ENCODE measurements around the gene GEN1.
"Not testable (repeated sequence)": the region's sequence is repeated elsewhere in the genome, so short reads cannot be mapped to it uniquely, and the experiment has no call there.

Gene GEN1

DNA sequence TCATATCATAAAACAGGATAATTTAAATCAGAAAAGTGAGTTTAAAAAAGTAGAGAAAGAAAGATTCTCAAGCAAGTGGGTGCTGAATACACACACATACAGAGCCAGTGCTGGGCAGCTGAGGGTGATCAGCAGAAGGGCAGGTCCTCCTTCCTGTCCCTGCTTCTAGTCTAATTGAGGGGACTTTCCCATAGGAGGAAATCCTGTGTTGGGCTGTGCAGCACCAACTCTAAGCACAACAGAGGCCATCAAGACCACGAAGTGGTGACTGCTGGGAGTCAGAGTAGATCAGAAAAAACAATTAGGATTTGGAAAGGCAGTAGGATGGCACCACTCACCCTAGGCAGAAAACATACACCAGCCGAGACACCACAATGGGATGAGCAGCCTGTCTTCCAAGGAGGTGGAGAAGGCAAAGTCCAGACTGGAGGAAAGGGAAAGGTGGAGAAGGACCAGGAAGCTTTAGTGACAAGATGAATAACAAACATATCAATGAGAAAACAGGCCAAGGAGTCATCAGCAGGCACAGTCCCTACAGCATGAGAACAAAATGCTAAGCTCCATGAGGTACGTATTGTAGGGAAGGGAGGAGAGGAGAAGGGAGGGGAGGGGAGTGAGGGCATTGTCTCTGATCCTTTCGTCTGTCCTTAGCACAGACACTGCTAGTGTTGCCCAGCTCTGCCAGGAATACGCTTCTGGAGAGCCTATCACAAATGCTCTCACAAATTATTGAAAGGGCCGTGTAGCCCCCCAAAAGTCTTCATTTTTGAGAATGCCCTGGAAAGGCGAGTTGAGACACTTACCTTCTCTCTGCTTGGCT lies 45.6 kb downstream of the GEN1 start:
- no peak for DNase-seq

GRCh38 chr2:17800219-17800618 lies 46.3 kb downstream of the GEN1 start:
- DNase-seq: no peak

- no peak for DNase-seq
These were observed 46.9 kb downstream of the GEN1 start for GRCh38 chr2:17800693-17801458.

DNA sequence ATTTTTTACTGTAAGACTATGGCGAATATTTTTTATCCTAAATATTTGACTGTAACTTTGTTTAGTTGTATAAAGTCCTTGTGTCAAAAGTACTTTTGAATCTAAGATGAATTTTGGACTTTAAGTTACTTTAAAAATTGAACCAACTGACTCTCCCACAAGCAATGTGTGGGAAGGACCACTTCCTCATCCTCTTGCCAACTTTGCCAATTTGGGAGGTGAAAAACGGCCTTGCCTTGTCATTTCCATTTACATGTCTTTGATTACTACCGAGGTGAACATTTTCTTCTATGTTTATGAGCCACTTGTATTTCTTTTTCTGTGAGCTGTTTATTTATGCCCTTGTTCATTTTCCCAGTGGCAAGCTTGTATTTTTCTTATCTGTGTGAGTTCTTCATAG lies 49.6 kb downstream of the GEN1 start:
- DNase-seq: no peak

DNA sequence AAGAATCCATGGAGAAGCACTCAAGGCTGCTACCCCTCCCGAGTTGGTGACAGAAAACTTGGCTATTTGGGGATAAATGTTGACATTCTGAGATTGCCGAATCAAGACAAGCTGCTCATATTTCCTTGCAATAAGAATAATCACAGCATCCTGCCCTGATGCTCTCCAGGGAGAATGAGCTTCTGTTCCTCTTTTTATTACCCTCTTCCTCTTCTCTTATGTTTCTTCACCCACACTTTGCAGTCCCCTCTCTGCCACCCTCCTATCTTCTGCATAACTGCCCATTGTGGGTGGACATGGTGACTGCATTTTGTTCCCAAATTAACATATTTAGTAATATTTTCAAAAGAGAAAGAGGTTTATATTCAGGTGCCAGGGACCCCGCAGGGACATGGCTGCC lies 50.4 kb downstream of the GEN1 start:
- DNase-seq: no peak

- no peak for DNase-seq
These were observed 51.2 kb downstream of the GEN1 start for GRCh38 chr2:17805166-17805565.

DNA sequence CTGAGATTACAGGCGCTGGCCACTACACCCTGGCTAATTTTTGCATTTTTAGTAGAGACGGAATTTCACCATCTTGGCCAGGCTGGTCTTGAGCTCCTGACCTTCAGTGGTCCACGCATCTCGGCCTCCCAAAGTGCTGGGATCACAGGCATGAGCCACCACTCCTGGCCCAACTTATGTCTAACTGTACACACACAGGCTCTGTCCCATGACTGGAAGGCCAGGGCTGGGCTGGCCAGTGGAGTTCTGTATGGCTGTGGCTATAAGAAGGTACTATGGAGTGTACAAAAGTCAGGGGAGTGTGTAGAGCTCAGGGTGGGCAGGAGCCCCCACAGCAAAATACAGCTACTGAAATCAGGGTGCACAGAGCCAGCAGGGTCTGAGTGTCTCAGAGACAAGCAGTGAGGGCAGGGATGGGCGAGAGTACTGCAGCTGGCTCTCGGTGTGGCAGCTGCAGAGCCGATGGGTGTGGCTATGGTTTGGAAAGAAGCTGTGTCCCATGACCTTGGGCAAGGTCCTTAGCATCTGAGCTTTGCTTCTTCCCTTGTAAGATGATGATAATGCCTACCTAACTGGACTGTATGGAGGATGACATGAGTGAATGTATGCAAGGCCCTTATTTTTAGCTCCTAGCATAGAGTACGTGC lies 51.9 kb downstream of the GEN1 start:
- no peak for DNase-seq

DNA sequence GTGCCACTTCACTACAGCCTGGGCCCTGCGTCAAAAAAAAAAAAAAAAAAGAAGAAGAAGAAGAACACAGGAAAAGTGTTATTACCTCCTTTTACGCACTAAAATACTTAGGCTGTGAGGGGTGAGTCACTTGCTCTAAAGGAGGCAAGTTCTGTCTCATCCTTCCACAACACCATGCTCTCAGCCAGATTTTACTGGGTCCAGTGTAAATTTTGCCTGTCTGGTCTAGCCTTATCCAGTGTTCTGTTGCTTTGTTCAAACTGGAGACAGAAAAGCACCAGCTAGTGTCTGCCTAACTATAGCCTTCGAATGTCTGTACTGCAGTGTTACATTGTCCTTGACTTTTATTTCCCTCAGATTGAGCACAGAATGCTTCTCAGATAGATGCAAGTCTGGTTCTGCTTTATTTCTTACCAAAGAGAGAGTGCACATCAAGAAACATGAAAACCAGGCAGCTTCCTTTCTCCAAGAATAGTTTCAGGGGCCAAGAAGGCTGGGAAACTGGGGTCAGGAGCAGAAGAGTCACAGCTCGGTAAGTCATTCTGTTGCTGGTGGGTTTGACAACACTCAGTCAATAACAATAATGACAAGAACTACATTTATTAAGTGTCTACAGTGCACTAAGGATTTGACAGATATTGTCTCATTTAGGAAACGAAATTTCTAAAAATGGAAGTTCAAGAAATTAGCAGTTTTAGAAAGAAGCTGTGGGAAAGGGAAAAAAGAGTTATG lies 59.2 kb downstream of the GEN1 start:
- no peak for DNase-seq

DNA sequence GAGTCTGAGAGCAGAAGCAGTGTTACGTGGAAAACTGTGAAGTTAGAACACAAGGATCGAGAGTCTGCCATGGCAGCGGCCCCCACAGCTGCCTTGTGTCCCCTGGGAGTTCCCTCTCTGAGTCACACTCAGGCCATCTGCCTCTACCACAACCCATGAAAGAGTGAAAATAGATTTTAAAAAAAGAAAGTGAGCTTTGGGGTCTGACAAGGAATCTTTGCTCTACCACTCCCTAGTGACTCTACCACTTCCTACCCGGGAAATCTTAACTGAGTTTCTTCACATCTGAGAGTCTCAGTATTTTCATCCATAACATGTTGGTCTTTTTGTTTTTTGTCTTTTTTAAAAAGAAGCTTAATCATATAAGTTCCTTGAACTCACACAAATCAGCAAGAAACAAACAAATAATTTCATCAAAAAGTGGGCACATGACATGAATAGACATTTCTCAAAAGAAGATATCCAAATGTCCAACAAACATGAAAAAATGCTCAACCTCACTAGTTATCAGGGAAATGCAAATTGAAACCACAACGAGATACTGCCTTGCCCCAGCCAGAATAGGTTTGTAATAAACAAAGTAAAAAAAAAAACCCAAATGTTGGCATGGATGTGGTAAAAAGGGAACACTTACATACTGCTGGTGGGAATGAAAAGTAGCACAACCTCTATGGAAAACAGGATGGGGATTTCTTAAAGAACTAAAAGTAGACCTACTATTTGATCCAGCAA lies 60.0 kb downstream of the GEN1 start:
- no peak for DNase-seq

DNA sequence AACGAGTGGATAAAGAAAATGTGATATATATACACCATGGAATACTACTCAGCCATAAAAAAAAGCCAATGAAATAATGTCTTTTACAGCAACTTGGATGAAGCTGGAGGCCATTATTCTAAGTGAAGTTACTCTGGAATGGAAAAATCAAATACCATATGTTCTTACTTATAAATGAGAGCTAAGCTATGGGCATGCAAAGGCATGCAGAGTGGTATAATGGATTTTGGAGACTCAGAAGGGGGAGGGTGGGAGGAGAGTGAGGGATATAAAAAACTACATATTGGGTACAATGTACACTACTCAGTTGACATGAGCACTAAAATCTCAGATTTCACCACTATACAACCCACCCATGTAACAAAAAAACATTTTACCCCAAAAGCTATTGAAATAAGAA lies 60.7 kb downstream of the GEN1 start:
- no peak for DNase-seq

DNA sequence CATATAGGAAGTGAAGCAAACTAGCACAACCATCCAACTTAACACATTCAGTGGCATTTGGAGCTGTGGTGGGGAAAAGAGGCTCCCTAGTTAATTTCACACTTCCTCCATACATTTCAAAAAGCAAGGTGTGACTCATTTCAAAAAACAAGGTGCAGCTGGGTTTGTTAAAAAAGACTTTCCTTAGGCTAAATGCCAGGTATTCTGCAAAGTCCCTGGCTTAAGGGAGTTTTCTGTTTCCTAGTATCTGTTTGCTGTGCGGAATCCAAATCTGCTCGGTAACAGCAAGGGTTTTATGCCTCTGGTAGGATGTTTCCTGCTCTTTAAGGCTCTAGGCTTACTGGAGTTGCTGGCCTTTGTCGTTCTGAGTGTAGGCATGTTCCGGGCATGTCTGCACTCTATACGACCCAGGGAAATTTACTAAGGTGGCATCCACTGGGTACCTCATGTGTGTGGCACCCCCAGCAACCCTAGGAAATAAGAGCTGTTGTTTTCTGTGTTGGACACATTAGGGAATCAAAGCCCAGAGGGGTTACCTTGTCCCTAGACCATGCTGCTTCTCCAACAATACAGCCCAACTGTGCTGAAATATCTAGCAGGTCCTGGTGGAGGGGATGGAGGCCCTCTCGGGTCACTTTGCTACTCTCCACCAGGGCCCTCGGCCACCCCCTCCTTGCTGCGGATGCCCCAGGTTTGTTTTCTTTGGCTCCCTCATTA lies 61.7 kb downstream of the GEN1 start:
- DNase-seq: no peak

GRCh38 chr2:17816396-17817245 lies 62.7 kb downstream of the GEN1 start, which contains the start of gene MSGN1:
MSGN1 (plus strand) TSS chr2:17816460; CDS start chr2:17816519, 59 bp downstream.
- DNase-seq: no peak

DNA sequence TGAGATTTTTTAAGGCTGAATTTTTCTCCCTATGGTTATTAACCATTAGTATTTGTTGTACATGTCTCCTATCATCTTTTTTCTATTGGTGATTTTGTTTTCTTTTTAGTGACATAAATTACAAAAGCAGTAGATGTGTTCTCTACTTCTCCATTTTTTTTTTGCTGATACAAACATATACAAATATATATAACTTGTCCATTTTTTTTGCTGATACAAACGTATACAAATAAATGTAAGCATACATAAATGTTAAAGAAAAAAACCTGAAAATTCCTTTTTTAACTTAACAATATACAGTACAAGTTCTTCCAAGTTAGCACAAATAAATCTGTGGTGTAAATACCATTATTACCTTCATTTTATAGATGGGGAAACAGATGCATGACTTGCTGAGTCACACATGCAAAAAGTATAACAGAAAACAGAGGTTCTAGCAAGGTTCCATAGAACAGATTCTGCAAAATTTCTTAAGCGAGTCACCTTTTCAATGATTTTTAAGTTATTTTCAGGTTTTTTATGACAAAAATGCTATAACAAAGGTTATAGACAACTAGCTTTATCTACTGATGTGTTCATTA lies 64.4 kb downstream of the GEN1 start:
- no peak for DNase-seq

DNA sequence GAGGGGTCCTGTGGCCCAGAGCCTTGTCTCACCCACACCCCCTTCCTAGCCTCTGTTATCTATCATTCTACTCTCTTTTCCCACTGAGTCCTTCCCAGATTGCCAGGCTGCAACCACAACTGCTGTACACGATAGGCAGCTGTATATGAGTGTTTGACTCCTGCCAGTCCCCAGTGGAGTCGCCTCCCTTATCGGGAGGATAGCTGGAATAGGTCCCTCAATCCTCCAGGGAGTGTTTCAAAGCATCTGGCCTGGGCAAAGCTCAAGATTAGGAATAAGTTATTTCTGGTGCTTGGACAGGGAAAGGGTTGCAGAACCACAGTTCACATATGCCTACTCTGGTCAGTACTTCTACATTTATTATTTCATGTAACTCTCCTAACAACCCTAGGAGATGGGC lies 67.1 kb downstream of the GEN1 start:
- no peak for DNase-seq

GRCh38 chr2:17821535-17822444 lies 67.9 kb downstream of the GEN1 start:
- DNase-seq: no peak

DNA sequence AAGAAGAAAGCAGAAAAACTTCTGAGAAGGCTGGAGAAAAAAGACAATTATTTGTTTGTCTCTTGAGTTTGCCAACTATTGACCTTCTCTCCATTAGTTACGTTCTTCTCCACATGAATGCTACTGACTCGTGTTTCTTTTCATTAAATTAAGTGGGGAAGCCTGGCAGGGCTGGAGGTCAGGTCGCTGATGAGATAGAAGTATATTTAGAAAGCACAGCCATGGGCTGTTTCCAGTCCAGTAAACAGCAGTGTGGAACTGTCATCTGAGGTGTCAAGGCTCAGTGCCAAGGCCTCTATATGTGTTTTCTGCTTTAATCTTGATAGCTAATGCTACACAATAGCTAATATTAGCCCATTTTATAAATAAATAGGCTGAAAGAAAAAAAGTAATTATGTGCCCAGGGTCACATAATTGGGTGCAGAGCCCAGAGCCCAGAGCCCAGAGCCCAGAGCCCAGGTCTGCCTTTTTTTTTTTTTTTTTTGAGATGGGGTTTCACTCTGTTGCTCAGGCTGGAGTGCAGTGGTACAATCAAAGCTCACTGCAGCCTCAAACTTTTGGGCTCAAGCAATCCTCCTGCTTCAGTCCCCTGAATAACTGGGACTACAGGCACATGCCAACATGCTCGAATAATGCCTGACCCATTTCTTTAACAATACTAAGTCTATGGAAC lies 68.6 kb downstream of the GEN1 start:
- no peak for DNase-seq

DNA sequence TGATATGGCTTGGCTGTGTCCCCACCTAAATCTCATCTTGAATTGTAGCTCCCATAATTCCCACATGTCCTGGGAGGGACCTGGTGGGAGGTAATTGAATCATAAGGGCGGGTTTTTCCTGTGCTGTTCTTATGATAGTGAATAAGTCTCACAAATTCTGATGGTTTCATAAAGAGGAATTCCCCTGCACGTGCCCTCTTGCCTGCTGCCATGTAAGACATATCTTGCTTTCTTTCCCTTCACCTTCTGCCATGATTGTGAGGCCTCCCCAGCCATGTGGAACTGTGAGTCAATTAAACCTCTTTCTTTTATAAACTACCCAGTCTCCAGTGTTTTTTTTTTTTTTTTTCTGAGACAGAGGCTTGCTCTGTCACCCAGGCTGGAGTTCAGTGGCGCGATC lies 69.7 kb downstream of the GEN1 start:
- DNase-seq: not testable (repeated sequence)

DNA sequence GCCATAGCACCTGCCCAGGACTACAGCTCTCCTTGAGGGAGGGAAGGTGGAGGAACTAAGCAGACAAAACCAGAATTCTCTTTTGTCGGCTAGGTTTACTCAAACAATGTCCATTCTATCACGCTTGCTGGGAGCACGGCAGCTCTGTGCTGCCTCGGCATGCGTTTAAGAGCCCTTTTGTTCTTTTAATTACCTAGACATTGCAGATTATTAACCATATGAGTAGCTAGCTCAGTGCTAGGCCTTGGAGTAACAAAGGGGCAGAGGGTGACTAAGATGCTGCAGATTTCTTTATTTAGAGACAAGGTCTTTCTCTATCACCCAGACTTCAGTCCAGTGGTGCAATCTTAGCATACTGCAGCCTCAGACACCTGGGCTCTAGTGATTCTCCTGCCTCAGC lies 73.4 kb downstream of the GEN1 start:
- DNase-seq: no peak
